ENCODE measurements around the gene MAGI1. TPM values are rescaled to one million over a fixed set of nuclear protein-coding genes. Genes with fewer than 3 reads are reported as not detected.
"Not testable (repeated sequence)": the region's sequence is repeated elsewhere in the genome, so short reads cannot be mapped to it uniquely, and the experiment has no call there.

The MAGI1 gene
- total RNA-seq, 2 experiments from 2014 or later, result 0.47 to 0.51 TPM

DNA sequence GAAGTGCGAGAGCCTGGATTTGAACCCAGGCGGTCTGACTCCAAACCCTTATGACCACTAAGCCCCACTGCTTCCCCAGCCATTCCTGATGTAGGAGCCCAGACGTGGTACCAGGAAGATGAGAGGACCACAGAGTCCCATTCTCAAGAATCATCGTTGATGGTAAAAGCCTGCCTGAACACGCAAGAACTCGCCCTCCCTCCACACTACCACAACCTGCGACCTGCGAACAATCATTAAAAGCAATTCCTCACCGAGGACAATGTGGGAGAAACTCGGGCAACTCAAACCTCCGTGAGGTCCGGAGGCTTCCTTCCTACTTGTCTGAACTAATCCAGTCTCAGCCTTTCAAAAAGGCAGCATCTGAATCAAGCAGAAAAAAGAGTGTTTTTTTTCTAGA, 10.3 kb downstream of the MAGI1 start:
- TF ChIP-seq, protein P1, sequence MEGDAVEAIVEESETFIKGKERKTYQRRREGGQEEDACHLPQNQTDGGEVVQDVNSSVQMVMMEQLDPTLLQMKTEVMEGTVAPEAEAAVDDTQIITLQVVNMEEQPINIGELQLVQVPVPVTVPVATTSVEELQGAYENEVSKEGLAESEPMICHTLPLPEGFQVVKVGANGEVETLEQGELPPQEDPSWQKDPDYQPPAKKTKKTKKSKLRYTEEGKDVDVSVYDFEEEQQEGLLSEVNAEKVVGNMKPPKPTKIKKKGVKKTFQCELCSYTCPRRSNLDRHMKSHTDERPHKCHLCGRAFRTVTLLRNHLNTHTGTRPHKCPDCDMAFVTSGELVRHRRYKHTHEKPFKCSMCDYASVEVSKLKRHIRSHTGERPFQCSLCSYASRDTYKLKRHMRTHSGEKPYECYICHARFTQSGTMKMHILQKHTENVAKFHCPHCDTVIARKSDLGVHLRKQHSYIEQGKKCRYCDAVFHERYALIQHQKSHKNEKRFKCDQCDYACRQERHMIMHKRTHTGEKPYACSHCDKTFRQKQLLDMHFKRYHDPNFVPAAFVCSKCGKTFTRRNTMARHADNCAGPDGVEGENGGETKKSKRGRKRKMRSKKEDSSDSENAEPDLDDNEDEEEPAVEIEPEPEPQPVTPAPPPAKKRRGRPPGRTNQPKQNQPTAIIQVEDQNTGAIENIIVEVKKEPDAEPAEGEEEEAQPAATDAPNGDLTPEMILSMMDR (IDR thresholded peaks at IDR 0.05), result no peak
- no peak for ATAC-seq
- POLR2A ChIA-PET, result no interaction called here

DNA sequence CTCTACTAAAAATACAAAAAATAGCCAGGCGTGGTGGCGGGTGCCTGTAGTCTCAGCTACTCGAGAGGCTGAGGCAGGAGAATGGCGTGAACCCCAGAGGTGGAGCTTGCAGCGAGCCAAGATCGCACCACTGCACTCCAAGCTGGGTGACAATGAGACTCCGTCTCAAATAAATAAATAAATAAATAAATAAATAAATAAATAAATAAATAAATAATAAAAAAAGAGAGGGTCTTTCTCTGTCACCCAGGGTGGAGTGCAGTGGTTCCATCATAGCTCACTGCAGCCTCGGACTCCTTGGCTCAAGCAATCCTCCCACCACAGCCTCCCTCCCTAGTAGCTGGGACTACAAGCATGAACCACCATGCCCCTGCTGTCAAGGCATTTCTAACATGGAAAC, 11.6 kb downstream of the MAGI1 start:
- POLR2A ChIA-PET, CTCF ChIA-PET: not testable (repeated sequence)

More for the DNA sequence above, 10.3 kb downstream of the MAGI1 start:
- peaks cover 1% of the 10 kb centered on the region for H3K9me3 Mint-ChIP-seq
- CTCF ChIA-PET, result no interaction called here
- no peak for DNase-seq
- peaks cover 4% of the 10 kb centered on the region for H3K27me3 Mint-ChIP-seq
- peaks cover 3% of the 10 kb centered on the region for H3K4me1 Mint-ChIP-seq (ENCODE audit: low read depth)
- H3K36me3 Mint-ChIP-seq (ENCODE audit: low read depth), result no peaks in the 10 kb centered on the region
- no peak overlapping the region for H3K4me3 Mint-ChIP-seq
- intact Hi-C loops (cut with micrococcal nuclease), result no loop called here
- no peak overlapping the region for H3K27ac Mint-ChIP-seq

DNA sequence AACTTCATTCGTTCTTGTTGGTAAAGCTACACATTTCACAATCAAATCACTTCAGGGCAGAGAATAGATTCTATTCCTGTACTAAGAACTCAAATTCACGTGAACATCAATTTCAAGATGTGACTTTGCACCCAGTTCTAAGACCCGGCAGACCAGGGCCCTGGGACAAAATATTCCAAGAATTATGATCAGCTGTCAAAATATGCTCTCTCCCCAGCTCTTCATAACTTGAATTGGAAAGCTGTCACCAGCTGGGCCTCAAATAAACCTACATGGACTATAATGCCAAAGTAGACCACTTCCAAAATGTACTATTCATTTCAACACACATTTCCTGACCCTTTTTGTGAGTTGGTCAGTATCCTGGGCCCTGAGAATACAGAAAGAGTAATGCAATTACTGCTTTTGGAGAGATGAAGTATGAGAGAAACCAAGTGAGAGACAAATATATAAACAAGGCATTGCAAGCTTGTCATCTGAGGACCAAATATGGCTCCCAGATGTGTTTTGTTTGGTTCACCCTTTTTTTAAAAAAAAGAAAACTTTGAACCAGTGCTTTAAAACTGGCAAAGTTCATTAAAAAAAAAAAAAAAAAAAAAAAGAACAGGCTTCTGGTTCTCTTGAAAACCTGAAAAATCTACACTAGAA, 14.9 kb downstream of the MAGI1 start:
- H3K4me3 Mint-ChIP-seq, result no peak overlapping the region
- H3K9me3 Mint-ChIP-seq, result no peaks in the 10 kb centered on the region
- no peaks in the 10 kb centered on the region for H3K4me1 Mint-ChIP-seq (ENCODE audit: low read depth)
- ATAC-seq, result no peak
- TF ChIP-seq, protein P1 (IDR thresholded peaks at IDR 0.05), result no peak
- no peaks in the 10 kb centered on the region for H3K36me3 Mint-ChIP-seq (ENCODE audit: low read depth)
- peaks cover 8% of the 10 kb centered on the region for H3K27me3 Mint-ChIP-seq
- no peak for DNase-seq
- ChIA-PET CTCF (no interaction called here), POLR2A (no interaction called here)
- intact Hi-C loops (cut with micrococcal nuclease), result no loop called here
- no peak overlapping the region for H3K27ac Mint-ChIP-seq

More for the DNA sequence above, 11.6 kb downstream of the MAGI1 start:
- DNase-seq; H3K4me3 Mint-ChIP-seq; ATAC-seq; H3K36me3 Mint-ChIP-seq (ENCODE audit: low read depth); H3K27me3 Mint-ChIP-seq; H3K4me1 Mint-ChIP-seq (ENCODE audit: low read depth); H3K27ac Mint-ChIP-seq; H3K9me3 Mint-ChIP-seq; intact Hi-C loops (cut with micrococcal nuclease): not testable (repeated sequence)

DNA sequence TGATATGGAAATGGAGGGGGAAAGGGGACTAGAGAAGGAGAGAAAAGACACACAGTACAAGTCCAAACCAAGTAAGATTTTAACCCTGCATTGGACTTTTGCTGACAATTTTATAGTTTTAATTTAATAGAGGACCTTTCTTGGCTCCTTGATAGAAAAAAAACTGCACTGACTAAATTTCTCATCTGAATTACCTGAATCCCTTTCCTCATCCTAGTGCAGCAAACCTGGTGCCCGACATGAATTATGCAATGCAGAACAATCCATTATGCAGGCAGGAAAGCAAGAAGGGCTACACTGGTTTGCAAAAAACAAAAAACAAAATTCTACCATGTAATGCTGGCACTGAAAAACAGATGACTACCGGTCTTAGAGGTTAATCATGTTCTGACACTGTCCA, 15.5 kb downstream of the MAGI1 start:
- Mint-ChIP-seq H3K27ac (no peak overlapping the region), H3K4me3 (no peak overlapping the region), H3K36me3 (ENCODE audit: low read depth) (no peaks in the 10 kb centered on the region), H3K9me3 (no peaks in the 10 kb centered on the region), H3K27me3 (peaks cover 8% of the 10 kb centered on the region), H3K4me1 (ENCODE audit: low read depth) (no peaks in the 10 kb centered on the region)
- DNase-seq, result no peak
- ATAC-seq, result no peak
- POLR2A ChIA-PET, result no interaction called here
- intact Hi-C loops (cut with micrococcal nuclease), result no loop called here
- CTCF ChIA-PET, result no interaction called here
- TF ChIP-seq, protein P1 (IDR thresholded peaks at IDR 0.05), result no peak

DNA sequence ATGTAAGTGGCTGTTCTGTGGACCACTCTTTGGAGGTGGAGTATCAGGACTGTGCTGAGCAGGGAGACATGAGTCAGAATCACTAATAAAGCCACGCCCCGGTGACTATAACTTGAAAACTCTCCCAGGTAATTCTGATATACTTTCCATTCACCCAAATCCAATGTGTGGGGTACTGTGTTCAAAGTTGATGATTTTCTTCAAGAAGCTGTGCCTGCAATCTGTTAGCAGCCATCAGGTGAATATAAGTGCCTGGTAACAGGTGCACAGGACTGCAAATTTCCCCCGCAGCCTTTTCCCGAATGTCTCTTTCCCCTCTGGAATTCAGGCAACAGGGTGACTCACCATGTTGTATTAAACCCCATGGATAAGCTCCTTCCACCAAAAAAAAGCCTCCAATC, 17.0 kb downstream of the MAGI1 start:
- POLR2A ChIA-PET, result no interaction called here
- no peaks in the 10 kb centered on the region for H3K36me3 Mint-ChIP-seq (ENCODE audit: low read depth)
- no peaks in the 10 kb centered on the region for H3K4me1 Mint-ChIP-seq (ENCODE audit: low read depth)
- CTCF ChIA-PET, result interaction anchor here (1.2 kb wide), 1 partner anchor 15 kb away, joined by 3 read pairs; no protein-coding TSS in a partner anchor
- TF ChIP-seq, protein P1 (IDR thresholded peaks at IDR 0.05), result no peak
- H3K4me3 Mint-ChIP-seq, result no peak overlapping the region
- H3K27ac Mint-ChIP-seq, result no peak overlapping the region
- no peak for DNase-seq
- intact Hi-C loops (cut with micrococcal nuclease), result no loop called here
- no peaks in the 10 kb centered on the region for H3K9me3 Mint-ChIP-seq
- ATAC-seq, result no peak
- peaks cover 8% of the 10 kb centered on the region for H3K27me3 Mint-ChIP-seq
